ENCODE data around the gene IDI1. TPM values are rescaled to one million over a fixed set of nuclear protein-coding genes. Genes with fewer than 3 reads are reported as not detected.

The IDI1 gene
- total and polyA plus RNA-seq, 2 of the 4 experiments (the other 2 are of a cell fraction): 27.3 to 27.4 TPM

DNA sequence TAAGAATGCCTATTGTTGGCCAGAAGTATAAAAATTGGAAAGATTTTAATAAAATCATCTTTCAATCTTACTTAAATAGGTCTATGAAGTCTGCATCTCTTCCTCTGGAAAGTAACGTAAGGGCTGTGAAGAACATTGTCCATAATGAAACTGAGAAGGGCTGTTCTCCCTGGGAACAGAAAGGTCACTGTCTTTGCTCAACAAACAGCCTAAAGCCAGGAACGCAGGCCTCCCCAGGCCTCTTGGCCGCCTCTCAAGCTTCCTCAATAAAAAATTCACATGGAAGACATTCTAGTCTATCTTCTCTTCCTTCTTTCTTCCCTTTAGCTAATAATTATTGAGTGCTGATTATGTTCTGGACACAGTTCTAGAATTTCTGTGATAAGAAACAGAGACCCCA is 14.2 kb downstream of the IDI1 start:
- Histone ChIP-seq H4K8ac (ENCODE audit: low read depth in 2 of 2, low read length in 2 of 2) (no peak overlapping the region), H3K4me1 (ENCODE audit: control insufficient read depth, insufficient read depth, low read length) (no peaks in the 10 kb centered on the region), H2BK20ac (ENCODE audit: low read depth, low read length) (no peak overlapping the region), H4K5ac (ENCODE audit: low read depth, low read length) (no peak overlapping the region), H3K4ac (ENCODE audit: low read depth, low read length) (no peak overlapping the region), H2AK5ac (ENCODE audit: low read depth, low read length) (no peak overlapping the region), H3K27me3 (ENCODE audit: control insufficient read depth, insufficient read depth, low read length) (no peaks in the 10 kb centered on the region), H2AFZ (replicated peaks; ENCODE audit: low read length, poor library complexity) (no peak overlapping the region), H3K4me2 (ENCODE audit: low read depth, low read length) (no peak overlapping the region), H3K14ac (replicated peaks; ENCODE audit: low read depth, low read length) (no peak overlapping the region), H3K79me1 (ENCODE audit: low read depth in 1 of 2, low read length in 2 of 2) (no peaks in the 10 kb centered on the region), H4K91ac (ENCODE audit: insufficient read depth, low read depth, low read length) (no peak overlapping the region), H3K36me3 (ENCODE audit: control insufficient read depth, insufficient read depth, low read length) (peaks cover 3% of the 10 kb centered on the region; the same call in 1 of the 2 replicates), H3K4me3 (ENCODE audit: insufficient read depth, low read depth, low read length) (no peak overlapping the region), H3K9ac (ENCODE audit: low read depth, low read length) (no peak overlapping the region), H2BK5ac (ENCODE audit: low read depth, low read length, poor library complexity, severe bottlenecking) (no peak overlapping the region), H3K23ac (ENCODE audit: low read depth, low read length) (no peak overlapping the region), H3K27ac (ENCODE audit: insufficient read depth, low read length) (no peak overlapping the region), H2AK9ac (replicated peaks; ENCODE audit: low read depth, low read length, poor library complexity) (no peak overlapping the region), H3K56ac (ENCODE audit: extremely low read depth, insufficient read depth, low read length) (no peak overlapping the region), H3K9me3 (ENCODE audit: control insufficient read depth, insufficient read depth, low read length) (no peaks in the 10 kb centered on the region), H4K20me1 (ENCODE audit: insufficient read depth, low read length) (no peaks in the 10 kb centered on the region), H3K18ac (ENCODE audit: low read depth, low read length) (no peak overlapping the region), H2BK120ac (ENCODE audit: low read depth, low read length) (no peak overlapping the region), H2BK15ac (ENCODE audit: low read depth, low read length) (no peak overlapping the region), H3K9me1 (ENCODE audit: insufficient read depth, low read length) (peaks cover 5% of the 10 kb centered on the region; the same call in 1 of the 2 replicates)
- no peak for ATAC-seq (ENCODE audit: low read depth)
- ChIA-PET CTCF (no interaction called here), POLR2A (ENCODE audit: unreplicated experiment) (no interaction called here)
- in situ Hi-C loops (cut with MboI; ENCODE audit: low sequenced_read_pairs): no loop called here
- no peak for DNase-seq
- TF ChIP-seq, protein P1, sequence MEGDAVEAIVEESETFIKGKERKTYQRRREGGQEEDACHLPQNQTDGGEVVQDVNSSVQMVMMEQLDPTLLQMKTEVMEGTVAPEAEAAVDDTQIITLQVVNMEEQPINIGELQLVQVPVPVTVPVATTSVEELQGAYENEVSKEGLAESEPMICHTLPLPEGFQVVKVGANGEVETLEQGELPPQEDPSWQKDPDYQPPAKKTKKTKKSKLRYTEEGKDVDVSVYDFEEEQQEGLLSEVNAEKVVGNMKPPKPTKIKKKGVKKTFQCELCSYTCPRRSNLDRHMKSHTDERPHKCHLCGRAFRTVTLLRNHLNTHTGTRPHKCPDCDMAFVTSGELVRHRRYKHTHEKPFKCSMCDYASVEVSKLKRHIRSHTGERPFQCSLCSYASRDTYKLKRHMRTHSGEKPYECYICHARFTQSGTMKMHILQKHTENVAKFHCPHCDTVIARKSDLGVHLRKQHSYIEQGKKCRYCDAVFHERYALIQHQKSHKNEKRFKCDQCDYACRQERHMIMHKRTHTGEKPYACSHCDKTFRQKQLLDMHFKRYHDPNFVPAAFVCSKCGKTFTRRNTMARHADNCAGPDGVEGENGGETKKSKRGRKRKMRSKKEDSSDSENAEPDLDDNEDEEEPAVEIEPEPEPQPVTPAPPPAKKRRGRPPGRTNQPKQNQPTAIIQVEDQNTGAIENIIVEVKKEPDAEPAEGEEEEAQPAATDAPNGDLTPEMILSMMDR (conservative IDR thresholded peaks at IDR 0.05; ENCODE audit: low read depth, low read length): no peak
- TF ChIP-seq SMC3 (IDR thresholded peaks at IDR 0.05; ENCODE audit: low read depth, low read length) (no peak), MAFK (IDR thresholded peaks at IDR 0.05; ENCODE audit: low read depth, low read length) (no peak), RAD21 (IDR thresholded peaks at IDR 0.05; ENCODE audit: low read length) (no peak), RFX5 (IDR thresholded peaks at IDR 0.05; ENCODE audit: low read depth, low read length) (no peak), MXI1 (IDR thresholded peaks at IDR 0.05; ENCODE audit: borderline replicate concordance, low read depth, low read length) (no peak), CEBPB (IDR thresholded peaks at IDR 0.05; ENCODE audit: low read depth, low read length) (no peak), MAZ (IDR thresholded peaks at IDR 0.05; ENCODE audit: borderline replicate concordance, low read depth, low read length) (no peak), CHD1 (IDR thresholded peaks at IDR 0.05; ENCODE audit: low read depth, low read length) (no peak), POLR2A (IDR thresholded peaks at IDR 0.05; ENCODE audit: low read depth, low read length) (no peak)
- TF ChIP-seq, protein P2, sequence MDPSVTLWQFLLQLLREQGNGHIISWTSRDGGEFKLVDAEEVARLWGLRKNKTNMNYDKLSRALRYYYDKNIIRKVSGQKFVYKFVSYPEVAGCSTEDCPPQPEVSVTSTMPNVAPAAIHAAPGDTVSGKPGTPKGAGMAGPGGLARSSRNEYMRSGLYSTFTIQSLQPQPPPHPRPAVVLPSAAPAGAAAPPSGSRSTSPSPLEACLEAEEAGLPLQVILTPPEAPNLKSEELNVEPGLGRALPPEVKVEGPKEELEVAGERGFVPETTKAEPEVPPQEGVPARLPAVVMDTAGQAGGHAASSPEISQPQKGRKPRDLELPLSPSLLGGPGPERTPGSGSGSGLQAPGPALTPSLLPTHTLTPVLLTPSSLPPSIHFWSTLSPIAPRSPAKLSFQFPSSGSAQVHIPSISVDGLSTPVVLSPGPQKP (IDR thresholded peaks at IDR 0.05; ENCODE audit: borderline replicate concordance, low read depth, low read length): no peak
- TF ChIP-seq, protein P3, sequence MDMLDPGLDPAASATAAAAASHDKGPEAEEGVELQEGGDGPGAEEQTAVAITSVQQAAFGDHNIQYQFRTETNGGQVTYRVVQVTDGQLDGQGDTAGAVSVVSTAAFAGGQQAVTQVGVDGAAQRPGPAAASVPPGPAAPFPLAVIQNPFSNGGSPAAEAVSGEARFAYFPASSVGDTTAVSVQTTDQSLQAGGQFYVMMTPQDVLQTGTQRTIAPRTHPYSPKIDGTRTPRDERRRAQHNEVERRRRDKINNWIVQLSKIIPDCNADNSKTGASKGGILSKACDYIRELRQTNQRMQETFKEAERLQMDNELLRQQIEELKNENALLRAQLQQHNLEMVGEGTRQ (IDR thresholded peaks at IDR 0.05; ENCODE audit: low read depth, low read length): no peak
- WGBS, 2 experiments (ENCODE audit: extremely low coverage in 2 of 2, insufficient read length in 1 of 2): no CpG with 5 or more reads among the region's 3 CpGs
- intact Hi-C loops (cut with micrococcal nuclease): no loop called here
- no TSS peak for BruUV-seq (replicated peaks)
- dilution Hi-C loops (cut with HindIII; ENCODE audit: low sequenced_read_pairs, unreplicated experiment): no loop called here
